NT2/D1 (cell line): ENCODE results near the gene HAPSTR1.

Experiments used
- SUZ12 ChIP-seq: IDR thresholded peaks from 2 replicates; pipeline ENCODE4 v1.6.1; 2011; ENCODE audit not compliant: insufficient read length, insufficient read depth; ENCODE audit errors: extremely low read depth
- YY1 ChIP-seq: IDR thresholded peaks from 2 replicates; pipeline ENCODE4 v1.6.1; 2011; ENCODE audit not compliant: insufficient read length, insufficient read depth
- ZNF274 ChIP-seq: IDR thresholded peaks from 2 replicates; pipeline ENCODE4 v1.6.1; 2011; ENCODE audit warnings: mild to moderate bottlenecking, low read depth, low read length

- TF ChIP-seq SUZ12, result no peak
- TF ChIP-seq YY1, result no peak
- no peak for TF ChIP-seq ZNF274
These were observed 20.9 kb downstream of the HAPSTR1 start for GRCh38 chr16:9112166-9112843.
